ENCODE data around the gene COL2A1.

- TF ChIP-seq CTCF (IDR thresholded peaks at IDR 0.05; ENCODE audit: low read length) = no peak
- TF ChIP-seq EZH2 (IDR thresholded peaks at IDR 0.05; ENCODE audit: borderline replicate concordance, low read length) = no peak
These were observed 49.6 kb upstream of the COL2A1 start for GRCh38 chr12:48053883-48054282.
